ENCODE results near the gene TNRC18.

Gene TNRC18

DNA sequence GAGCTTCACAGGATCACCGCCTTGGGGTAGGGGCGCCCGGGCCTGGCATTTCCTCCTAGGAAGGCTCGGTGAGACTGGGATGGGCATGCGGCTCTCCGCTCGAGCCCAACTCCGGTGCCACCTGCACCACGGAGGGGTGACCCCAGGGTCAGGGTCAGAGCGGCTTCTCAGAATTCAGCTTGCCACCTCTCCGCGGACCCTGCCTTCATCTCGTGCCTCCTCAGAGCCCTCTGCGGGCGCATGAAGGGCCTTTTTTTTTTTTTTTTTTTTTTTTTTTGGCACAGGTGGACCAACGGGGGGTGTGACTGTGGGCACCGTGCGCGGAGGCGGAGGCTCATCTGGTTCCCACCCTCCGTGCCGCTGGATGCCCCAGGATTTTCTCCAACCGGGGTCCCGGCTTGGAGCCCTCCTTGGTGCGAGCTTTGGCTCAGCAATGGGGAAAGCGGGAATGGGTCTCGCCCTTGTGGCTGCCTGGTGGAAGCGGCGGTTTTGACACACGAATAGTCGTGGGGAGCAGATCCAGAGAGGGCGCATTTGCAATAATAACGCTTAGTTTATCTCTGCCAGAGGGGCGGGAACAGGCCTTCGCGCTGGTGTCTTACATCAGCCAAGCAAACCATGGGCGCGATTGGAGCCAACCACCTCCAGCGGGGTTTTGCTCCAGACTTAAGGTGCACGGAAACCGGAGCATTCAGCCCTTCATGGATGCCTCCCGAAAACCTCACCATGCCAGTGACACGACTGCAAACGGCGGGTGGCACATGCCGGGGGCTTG, 5.0 kb upstream of the TNRC18 start:
- Mint-ChIP-seq H3K27me3 (peaks cover 74% of the 10 kb centered on the region), H3K4me3 (no peak overlapping the region), H3K36me3 (ENCODE audit: low read depth) (no peaks in the 10 kb centered on the region), H3K27ac (no peak overlapping the region), H3K4me1 (peaks cover 29% of the 10 kb centered on the region), H3K9me3 (no peaks in the 10 kb centered on the region)
- DNase-seq (no peak), ATAC-seq (no peak)

DNA sequence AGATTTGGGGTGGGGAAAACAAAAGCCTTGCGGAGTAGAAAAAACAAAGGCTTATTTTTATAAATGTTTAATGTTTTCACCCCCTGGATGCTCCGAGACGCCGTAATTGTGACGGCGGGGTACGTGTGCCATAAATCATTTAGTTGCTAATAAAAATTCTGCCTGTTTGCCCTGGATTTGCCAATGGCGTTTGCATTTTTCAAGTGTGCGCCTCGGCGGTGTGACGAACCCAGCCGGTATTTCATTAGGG, 2.5 kb upstream of the TNRC18 start:
- H3K4me3 Mint-ChIP-seq = peak overlapping the region; percentile 49

DNA sequence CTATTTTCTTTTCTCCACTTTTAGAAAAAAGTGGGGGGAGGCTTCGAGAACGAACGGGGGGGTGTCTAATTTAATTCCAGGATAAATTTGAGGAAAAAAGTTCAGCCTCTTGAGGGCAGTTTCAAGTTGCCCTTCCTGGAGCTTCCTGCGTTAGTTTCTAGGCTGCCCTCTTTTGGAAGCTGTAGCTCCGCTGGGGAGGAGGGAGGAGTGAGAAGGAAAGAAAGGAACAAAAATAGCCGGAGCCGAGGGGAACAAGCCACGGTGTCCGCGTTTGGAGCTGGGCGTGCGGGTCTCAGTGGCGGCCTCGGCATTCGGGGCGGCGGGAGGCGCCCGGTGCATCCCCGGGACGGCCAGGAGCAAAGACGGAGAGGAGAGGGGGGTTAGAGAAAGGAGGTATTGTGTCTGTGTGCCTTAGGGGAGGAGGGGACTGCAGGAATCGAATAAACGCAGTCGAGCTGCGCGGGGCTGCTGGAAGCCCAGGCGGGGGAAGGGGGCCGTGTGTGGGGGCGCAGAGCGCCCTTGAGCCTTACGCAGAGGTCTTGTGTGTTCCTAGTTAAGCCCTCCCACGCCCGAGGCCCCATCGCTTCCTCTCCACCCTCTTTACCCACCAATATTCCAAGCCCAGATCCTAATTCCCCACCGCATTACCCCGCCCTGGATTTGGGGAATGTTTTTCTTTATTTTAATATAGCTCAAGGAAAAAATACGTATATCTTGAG, 2.0 kb upstream of the TNRC18 start:
- H3K36me3 Mint-ChIP-seq (ENCODE audit: low read depth) = no peaks in the 10 kb centered on the region
- H3K4me3 Mint-ChIP-seq = peak overlapping the region; percentile 49
- H3K4me1 Mint-ChIP-seq = peaks cover 38% of the 10 kb centered on the region
- ATAC-seq = no peak
- peaks cover 71% of the 10 kb centered on the region for H3K27me3 Mint-ChIP-seq
- no peak overlapping the region for H3K27ac Mint-ChIP-seq
- H3K9me3 Mint-ChIP-seq = no peaks in the 10 kb centered on the region
- DNase-seq = no peak

More for the DNA sequence above, 2.5 kb upstream of the TNRC18 start:
- ATAC-seq = no peak
- H3K27ac Mint-ChIP-seq = no peak overlapping the region
- no peaks in the 10 kb centered on the region for H3K9me3 Mint-ChIP-seq
- peaks cover 71% of the 10 kb centered on the region for H3K27me3 Mint-ChIP-seq
- H3K36me3 Mint-ChIP-seq (ENCODE audit: low read depth) = no peaks in the 10 kb centered on the region
- H3K4me1 Mint-ChIP-seq = peaks cover 38% of the 10 kb centered on the region
- no peak for DNase-seq

DNA sequence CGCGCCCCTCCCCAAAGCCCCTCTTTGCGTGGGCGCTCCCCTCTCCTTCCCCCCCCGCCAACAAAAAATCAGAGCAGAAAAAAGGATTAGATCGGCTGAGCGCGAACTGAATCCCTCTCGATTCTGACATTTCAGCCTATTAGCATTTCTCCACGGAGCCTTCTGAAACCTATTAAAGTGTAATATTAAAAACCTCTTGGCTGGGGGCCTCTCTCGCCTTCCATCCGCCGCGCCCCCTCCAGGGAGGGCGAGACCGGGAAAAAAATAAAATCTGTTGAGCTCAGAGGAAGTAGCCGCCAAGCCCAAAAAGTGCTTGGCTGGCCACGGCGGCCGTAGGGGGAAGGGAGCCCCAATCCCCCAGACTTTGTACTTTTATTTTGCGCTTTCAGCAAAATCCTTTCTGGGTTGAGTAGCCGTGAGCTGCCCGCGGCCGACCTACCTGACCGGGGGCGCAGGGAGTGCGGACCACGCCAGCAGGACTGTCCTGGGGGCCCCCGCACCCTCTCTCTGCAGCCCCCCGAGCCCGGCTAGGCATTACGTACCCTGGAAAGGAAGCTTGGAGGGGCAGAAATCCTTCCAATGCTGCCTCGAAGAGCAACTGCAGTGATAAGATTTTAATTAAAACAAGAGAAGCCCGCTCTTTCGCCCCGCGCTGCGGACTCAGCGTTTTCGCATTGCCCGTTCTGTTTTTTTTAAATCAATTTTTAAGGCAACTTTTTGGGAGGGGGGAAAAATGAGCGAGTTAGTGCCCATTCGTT, 1.3 kb upstream of the TNRC18 start:
- no peak overlapping the region for H3K27ac Mint-ChIP-seq
- H3K4me1 Mint-ChIP-seq = peaks cover 41% of the 10 kb centered on the region
- no peak for DNase-seq
- no peak for ATAC-seq
- peak overlapping the region; percentile 74 for H3K4me3 Mint-ChIP-seq
- no peaks in the 10 kb centered on the region for H3K36me3 Mint-ChIP-seq (ENCODE audit: low read depth)
- peaks cover 71% of the 10 kb centered on the region for H3K27me3 Mint-ChIP-seq
- H3K9me3 Mint-ChIP-seq = no peaks in the 10 kb centered on the region

DNA sequence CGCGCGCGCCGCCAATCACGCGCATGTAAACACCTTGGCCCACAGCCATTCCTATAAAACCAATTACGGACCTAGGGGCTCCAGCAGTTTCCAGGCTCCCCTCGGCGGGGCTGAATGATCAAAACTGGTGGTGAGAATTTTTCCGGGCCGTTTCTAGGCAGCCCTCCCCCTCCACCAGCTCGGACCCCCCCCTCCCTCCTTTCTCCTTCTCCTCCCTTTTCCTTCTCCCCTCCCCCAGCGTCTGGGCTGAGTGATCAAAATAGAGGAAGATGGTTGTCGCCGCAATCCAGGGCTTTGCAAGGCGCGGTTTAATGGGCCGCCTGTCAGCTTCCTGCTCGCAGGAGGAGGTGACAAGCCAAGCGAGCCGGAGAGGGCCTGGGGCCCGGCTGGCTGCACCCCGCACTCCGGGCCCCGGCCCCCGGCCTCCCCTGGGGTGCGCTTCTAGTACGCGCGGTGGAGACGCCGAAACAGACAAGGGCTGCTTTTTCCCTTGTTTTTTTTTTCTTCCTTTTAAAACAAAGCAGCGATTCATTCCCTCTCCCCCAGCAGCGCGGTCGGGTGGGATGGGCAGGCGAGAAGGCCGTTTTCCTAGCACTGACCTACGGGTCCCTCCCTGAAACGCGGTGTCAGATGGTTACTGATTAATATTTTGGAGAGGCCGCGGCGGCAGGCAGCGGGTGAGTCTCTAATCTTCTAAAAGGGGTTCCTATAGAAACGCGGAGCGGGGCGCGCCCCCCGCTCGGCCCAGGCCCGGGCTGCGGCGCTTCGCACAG, 528 bp upstream of the TNRC18 start:
- Mint-ChIP-seq H3K27me3 (peaks cover 70% of the 10 kb centered on the region), H3K4me3 (peak overlapping the region; percentile 74), H3K4me1 (peaks cover 40% of the 10 kb centered on the region), H3K27ac (no peak overlapping the region), H3K9me3 (no peaks in the 10 kb centered on the region), H3K36me3 (ENCODE audit: low read depth) (no peaks in the 10 kb centered on the region)
- ATAC-seq (peak; percentile 45), DNase-seq (peak; percentile 61)

DNA sequence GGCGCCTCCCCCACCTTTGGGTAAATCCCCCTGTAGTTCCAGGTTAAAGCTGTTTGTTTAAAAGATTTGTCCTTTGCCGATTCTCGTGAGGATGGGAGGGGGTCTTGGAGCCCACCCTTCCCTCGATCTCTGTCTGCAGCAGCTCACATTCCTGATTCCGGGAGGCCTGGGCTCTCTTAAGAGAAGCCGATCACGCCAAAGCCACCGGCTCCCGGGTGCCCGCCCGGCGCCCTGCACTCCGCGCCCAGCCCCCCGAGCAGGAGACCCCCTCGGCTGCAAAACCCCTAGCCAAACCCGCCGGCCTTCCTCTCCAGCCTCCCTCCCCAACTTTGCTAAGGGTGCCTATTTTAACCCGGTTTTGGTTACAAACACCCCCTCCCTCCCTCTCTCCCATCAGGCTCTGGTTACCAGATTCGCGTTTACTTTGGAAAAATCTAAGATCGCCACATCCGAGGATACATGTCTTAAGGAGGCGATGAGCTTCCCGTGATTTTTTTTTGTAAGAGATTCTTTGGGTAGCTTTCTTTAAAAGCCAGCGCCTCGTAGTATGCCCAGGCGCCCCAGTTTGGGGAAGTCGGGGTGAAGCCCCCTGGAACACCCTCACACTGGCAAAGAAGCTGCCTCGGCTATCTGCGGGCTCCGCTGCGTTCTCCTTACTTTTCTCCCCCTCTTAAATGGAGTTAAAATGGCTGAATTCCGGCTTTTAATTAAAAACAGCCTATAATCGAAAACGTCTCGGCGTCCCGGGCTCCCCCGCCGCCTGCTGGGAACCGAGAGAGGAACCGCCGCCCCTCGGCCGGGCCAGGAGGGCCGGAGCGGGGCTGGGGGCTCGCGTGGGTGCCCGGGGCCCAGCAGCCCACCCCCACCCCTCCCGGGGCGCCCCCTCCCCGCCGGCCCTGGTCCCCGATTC, 983 bp downstream of the TNRC18 start:
- no peaks in the 10 kb centered on the region for H3K36me3 Mint-ChIP-seq (ENCODE audit: low read depth)
- H3K27ac Mint-ChIP-seq = no peak overlapping the region
- ATAC-seq (no peak), DNase-seq (no peak)
- peak overlapping the region; percentile 61 for H3K4me3 Mint-ChIP-seq
- no peaks in the 10 kb centered on the region for H3K9me3 Mint-ChIP-seq
- peaks cover 74% of the 10 kb centered on the region for H3K27me3 Mint-ChIP-seq
- peaks cover 43% of the 10 kb centered on the region for H3K4me1 Mint-ChIP-seq

DNA sequence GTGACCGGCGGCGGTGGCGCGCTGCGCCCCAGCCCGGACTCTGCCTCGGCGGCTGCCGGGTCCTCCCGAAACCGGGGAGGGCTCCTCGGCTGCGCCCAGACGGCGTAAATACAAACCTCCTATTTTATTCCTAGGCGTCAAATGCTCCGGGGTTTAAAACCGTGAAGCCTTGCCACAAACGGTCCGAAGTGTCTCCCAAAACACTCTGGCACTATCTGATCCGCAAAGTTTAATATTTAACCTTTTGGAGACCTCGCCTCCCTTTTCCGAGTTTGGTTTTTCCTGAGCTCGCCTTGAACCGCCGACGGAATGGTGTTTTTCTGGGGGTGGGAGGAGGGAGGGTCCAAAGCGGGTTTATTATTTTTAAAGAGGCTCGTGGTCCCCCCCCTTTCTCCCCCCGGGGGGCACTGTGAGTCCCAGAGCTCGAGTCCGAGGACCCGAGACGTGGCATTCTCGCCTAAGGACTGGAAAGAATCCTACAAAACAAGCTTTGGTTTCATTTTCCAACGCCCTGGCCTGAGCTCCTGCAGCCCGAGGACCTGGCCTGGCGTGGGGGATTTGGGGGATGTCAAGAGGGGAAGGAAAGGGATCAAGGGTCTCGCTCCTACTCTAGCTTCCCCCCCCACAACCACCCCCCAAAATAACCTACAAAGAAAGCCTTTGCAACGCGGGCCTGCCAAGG, 1.8 kb downstream of the TNRC18 start:
- H3K27me3 Mint-ChIP-seq = peaks cover 73% of the 10 kb centered on the region
- H3K27ac Mint-ChIP-seq = no peak overlapping the region
- H3K36me3 Mint-ChIP-seq (ENCODE audit: low read depth) = no peaks in the 10 kb centered on the region
- H3K4me3 Mint-ChIP-seq = peak overlapping the region; percentile 61
- no peak for DNase-seq
- no peaks in the 10 kb centered on the region for H3K9me3 Mint-ChIP-seq
- ATAC-seq = no peak
- peaks cover 39% of the 10 kb centered on the region for H3K4me1 Mint-ChIP-seq

DNA sequence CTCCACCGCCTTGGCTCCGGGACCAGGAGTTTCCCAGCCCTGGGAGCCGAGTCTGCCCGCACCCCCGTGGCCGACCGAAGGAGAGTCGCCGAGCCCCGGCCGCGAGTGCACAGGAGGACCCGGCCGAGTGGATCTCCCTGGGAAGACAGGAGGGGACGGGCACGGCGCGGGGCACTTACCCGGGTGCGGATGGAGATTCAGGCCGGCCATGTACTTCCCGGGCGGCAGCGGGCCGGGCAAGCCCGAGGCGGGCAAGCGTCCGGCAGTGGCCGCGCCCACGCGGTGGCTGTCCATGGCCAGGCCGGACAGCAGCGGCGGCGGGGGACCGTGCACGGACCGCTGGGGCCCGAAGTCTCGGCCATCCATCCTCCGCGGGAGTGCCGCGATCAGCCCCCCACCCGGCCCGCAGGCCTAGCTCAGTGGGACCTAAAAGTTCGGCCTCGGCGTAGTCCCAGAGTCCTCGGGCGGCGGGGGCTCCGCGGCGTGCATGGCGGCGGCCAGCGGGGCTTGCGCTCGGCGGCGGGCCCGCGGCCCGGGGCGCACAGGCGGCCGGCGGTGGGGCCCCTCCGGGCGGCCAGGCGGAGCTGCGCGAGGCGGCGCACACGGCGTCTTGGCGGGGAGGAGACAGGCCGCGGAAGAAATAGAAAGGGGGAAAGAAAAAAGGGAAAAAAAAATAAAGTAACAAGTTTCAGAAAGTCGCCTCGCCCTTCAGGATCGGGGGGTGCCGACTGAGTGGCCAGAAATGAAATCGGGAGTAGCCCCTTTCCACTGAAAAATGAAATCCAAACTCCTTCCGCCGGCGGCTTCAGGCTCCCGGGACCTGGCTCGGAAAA, 2.5 kb downstream of the TNRC18 start:
- Mint-ChIP-seq H3K4me3 (peak overlapping the region; percentile 61), H3K27ac (no peak overlapping the region), H3K9me3 (no peaks in the 10 kb centered on the region), H3K27me3 (peaks cover 75% of the 10 kb centered on the region), H3K4me1 (peaks cover 38% of the 10 kb centered on the region), H3K36me3 (ENCODE audit: low read depth) (no peaks in the 10 kb centered on the region)
- DNase-seq (no peak), ATAC-seq (no peak)

DNA sequence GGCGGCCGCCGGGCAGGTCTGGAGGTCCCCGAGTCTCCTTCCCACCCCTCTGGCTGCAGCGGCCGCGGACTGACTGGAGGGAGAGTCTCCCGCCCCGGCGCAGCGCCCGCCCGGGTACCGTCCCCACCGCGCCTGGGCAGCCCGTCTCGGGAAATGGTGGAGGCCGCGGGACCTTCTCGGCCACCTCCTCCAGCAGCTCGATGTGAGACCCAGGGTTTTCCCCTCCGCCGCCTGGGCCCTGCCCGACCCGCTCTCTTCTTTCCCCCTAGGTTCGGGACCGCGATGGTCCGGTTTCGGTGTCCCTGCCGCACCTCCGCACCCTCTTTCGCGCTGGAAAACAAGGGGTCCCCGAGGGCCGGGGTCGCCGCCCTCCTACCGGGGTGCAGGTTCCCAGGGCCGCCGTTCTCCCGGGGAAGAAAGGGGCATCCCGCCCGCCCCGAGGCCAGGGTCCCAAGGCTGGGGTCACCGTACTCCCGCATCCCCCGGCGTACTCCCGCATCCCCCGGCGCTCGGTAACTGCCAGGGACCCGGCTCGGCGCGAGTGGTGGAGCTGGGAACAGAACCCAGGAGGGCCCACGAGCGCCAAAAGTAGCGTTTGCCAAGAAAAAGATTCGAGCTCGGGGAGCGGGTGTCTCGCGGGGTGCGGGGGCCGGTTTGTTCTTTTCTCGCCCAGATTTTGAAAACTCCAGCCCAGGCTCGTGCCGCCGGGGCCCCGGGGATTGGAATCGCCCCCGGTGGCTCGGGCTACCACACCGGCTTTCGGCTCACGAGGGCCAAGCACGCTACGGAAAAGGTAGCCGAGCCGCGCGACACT, 3.4 kb downstream of the TNRC18 start:
- no peaks in the 10 kb centered on the region for H3K36me3 Mint-ChIP-seq (ENCODE audit: low read depth)
- H3K27me3 Mint-ChIP-seq = peaks cover 66% of the 10 kb centered on the region
- no peaks in the 10 kb centered on the region for H3K9me3 Mint-ChIP-seq
- no peak for ATAC-seq
- H3K4me3 Mint-ChIP-seq = peak overlapping the region; percentile 51
- H3K27ac Mint-ChIP-seq = no peak overlapping the region
- peaks cover 32% of the 10 kb centered on the region for H3K4me1 Mint-ChIP-seq
- no peak for DNase-seq

DNA sequence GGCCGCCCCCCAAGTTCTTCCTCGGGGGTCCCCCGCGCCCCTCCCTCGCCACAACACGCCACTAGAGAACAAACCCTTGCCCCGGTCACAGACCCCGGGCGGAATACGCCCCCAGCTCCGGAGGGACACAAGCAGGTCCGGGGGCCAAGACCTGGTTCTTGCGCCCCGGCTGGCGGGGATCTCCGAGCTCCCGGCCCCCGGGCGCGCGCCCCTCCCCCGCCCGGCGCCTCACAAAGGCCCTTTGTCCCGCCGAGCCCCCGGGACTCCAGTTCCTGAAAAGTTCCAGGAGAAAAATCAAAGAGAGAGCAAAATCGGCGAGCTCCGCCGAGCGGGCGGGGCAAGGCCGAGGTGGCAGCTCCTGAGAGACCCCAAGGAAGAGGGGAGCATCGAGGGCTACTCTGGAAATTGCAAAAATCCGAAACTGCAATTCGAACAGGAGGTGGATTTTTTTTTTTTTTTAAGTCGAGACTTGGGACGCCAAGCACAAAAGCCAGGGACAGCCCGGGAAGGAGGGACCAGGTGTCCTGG, 4.0 kb downstream of the TNRC18 start:
- no peaks in the 10 kb centered on the region for H3K36me3 Mint-ChIP-seq (ENCODE audit: low read depth)
- H3K27ac Mint-ChIP-seq = no peak overlapping the region
- ATAC-seq (no peak), DNase-seq (no peak)
- peaks cover 66% of the 10 kb centered on the region for H3K27me3 Mint-ChIP-seq
- no peaks in the 10 kb centered on the region for H3K9me3 Mint-ChIP-seq
- H3K4me1 Mint-ChIP-seq = peaks cover 31% of the 10 kb centered on the region
- H3K4me3 Mint-ChIP-seq = peak overlapping the region; percentile 48

DNA sequence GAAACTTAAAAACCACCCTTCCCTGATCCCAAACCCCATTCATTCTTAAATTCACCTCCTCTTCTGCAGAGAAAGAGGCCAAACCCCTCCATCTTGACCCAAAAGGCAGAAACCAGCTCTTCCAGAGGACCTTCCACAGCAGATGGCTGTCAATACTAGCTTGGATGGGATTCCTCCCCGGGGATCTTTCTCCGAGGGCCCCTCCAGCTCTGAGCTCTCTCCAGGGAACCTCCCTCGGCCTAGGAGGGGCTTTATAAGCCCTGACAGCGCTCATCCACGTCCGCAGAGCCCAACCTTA, 5.4 kb downstream of the TNRC18 start:
- H3K4me1 Mint-ChIP-seq = peaks cover 29% of the 10 kb centered on the region
- no peaks in the 10 kb centered on the region for H3K36me3 Mint-ChIP-seq (ENCODE audit: low read depth)
- peaks cover 70% of the 10 kb centered on the region for H3K27me3 Mint-ChIP-seq
- H3K4me3 Mint-ChIP-seq = no peak overlapping the region
- ATAC-seq (no peak), DNase-seq (no peak)
- no peaks in the 10 kb centered on the region for H3K9me3 Mint-ChIP-seq
- H3K27ac Mint-ChIP-seq = no peak overlapping the region
